ENCODE measurements around the gene MYO18A.
"Not testable (repeated sequence)": the region's sequence is repeated elsewhere in the genome, so short reads cannot be mapped to it uniquely, and the experiment has no call there.

Gene MYO18A

DNA sequence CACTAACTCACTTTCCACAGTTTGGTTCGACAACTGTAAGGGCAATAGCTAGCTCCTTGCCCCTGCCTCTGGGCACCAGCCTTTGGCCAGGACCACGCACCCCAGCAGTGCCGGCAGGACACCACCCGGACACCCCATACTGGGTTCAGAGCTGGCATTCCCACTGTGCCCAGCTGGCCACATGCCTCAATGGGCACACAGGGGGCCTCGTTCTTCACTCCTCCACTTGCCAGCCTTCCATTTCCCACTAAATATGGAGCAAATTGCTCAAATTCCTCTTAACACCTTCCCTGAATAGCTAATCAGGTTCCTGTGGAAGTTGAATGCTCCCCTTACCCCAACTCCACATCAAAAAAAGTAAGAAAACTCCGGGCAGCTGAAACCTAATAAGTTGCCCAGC is 84.8 kb downstream of the MYO18A start:
- DNase-seq: no peak

DNA sequence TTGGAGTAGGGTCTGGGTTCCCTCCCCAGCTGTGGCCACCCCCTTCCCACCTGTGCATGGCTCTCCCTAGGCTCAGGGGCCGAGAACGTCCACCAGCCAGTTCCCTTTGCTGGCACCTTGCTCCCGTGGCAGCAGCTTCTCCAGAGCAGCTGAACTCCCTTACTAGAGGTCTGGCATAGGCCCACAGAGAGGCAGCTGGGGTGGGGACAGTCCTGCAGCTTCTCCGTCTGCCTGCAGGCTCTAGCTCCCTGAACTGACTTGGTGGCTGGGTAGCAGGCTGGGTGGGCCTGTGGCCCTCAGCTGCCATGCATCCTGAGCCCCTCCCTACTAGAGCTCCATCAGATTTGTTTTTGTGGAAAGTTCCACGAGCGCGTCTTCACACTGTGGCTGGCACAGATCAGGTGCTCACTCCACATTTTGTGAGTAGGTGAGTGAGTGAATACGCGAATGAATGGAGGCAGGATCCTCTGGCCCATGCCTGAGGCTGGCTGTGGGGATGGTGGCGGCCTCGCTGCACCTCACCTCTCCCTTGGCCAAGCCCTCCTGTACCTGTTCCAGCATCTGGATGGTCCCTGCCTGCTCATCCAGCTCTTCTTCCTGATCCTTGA is 86.0 kb downstream of the MYO18A start:
- no peak for DNase-seq

DNA sequence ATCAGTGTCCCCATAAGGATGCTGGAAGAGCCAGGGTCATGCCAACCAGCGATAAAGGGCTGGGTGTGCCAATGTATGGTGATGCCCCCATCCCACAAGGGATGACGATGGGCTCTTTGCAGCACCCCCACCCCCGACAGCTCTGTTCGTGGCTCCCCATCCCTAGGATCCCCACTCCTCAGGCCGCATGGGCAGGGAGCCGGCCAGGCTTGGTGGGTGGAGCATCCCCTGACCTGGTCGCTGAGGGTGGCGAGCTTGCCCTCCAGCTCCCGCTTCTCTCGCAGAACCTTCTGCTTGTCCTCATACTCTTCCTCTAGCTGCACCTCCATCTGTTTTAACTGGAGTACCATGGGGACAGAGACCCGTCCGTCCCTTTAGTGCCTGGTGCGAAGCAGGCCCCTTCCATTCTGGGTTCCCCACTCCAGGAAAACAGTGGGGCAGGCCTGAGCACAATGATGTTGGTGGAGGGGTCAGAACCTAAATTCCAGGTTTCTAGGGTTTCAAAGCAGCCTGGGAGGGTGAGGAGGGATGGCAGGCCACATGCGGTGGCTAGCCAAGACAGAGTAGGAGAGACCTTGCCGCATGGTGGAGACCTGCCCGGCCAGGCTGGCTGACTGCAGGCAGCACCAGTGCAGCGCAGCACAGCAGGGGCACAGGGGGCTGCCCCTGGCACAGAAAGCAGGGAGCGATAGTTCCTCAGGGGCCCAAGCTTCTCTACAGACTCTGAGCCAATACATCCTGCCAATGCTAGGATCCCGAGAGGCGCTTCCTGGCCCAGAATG is 86.9 kb downstream of the MYO18A start:
- no peak for DNase-seq

DNA sequence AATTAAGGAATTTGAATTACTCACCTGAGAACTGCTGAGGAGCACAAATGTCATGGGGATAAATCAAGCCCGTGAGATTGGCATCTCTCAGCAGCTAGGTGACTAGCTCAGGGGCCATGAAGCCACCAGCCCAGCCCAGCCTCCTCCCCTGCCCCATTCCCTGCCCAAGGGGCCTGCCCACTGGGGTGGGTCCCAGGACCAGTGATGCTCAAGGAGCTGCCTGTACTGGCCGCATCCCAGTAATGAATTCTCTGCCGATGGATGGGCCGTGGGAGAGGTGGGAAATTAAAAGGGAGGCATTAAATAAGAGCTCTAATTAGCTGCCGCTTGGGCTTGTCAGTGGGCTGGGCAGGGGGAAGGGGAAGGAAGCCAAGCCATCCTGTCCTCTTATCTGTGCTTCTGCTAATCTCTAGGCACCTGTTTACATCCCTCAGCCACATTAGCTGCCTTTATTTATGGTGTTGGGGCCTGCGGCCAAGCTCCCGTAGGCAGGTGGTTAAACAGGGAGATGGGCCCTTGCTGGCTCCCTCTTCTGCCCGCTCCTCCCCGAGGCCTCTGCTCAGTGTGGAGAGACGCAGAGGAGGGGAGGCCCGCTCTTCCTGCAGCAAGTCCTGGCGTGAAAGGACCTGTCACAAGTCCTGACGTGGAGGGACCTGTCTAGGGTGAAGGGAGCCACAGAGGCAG is 88.5 kb downstream of the MYO18A start:
- no peak for DNase-seq

DNA sequence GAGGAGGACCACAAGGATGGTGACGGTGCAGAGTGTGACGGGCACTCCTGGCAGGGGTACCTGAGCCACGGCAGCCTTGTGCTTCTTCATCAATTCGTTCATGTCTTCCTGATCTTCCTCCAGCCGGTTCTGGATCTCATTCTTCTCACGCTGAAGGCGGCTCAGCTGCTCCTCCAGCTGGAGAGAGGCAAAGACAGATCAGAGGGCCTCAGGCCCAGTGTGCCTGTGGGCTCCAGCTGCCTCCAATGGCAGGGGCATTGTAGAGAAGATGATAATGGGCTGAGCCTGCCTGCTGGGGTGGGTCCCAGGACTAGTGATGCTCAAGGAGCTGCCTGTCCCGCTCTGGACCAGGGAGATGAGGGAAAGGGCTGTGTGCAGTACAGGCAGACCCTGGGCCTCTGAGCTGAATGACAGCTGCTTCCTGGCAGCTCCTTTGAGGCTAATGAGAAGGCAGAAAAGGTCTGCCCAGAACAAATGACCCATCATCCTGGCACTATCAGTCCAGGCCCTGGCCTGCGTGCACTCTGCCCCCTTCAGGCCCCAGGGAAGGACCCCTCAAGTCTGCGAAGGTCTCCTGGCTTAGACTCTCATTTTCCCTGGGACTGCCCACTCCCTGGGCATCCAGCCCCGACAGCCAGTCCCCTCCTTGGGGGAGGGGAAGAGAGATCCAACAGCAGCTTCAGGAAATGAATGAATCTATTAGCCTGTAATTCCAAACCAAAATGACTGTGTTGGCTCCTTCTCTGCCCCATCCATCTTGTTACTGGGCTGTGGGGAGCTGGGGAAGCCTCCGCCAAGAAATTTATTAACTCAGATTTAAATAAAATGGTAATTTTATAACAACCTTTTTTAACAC is 89.2 kb downstream of the MYO18A start:
- no peak for DNase-seq

DNA sequence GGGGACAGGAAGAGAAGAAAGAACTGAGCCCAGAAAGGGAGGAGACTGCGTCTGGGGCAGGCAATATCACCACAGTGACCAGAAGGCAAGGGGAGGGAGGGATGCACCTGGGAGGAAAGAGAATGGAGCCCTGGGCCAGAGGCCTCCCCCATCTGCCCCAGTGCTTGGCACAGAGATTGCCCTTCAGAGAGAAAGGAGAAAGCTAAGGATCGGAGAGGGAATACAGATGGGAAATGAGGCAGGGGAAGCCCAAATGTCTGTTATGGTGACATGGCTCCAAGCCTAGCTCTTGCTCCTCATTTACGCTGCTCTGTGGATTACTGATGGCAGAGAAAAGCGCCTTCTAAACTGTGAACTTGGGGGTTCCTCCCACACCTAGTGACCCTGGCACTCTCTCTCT is 90.1 kb downstream of the MYO18A start:
- no peak for DNase-seq

DNA sequence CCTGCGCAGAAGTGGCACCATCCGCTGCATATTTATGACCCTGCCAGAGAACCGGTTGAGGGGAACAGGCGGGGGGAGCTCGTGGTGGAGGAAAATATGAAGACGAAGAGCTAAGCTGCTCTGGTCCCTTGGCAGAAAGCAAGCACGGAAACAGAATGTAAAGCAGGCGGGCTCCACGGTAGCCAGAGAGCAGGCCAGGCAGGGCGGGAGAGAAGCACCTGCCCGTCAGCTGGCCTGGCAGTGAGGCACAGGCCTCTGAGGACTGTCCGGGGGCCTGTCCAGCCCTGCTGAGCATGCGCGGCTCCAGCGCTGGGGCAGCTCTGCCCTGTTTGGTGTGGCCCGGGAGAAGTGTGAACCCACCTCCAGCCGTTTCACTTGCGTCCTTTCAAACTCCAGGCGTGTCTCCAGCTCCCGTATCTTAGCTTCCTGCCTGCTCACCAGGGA is 90.6 kb downstream of the MYO18A start:
- DNase-seq: no peak

DNA sequence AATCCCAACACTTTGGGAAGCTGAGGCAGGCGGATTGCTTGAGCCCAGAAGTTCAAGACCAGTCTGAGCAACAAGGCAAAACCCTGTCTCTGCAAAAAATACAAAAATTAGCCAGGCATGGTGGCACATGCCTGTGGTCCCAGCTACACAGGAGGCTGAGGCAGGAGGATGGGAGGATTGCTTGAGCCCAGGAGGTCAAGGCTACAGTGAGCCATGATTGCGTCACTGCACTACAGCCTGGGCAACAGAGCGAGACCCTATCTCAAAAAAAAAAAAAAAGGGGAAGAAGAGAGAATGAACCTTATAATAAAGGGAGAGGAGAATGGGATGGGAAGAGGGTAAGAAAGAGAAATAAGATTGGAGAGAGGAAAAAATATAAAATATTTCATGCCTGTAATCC is 91.4 kb downstream of the MYO18A start:
- not testable (repeated sequence) for DNase-seq

DNA sequence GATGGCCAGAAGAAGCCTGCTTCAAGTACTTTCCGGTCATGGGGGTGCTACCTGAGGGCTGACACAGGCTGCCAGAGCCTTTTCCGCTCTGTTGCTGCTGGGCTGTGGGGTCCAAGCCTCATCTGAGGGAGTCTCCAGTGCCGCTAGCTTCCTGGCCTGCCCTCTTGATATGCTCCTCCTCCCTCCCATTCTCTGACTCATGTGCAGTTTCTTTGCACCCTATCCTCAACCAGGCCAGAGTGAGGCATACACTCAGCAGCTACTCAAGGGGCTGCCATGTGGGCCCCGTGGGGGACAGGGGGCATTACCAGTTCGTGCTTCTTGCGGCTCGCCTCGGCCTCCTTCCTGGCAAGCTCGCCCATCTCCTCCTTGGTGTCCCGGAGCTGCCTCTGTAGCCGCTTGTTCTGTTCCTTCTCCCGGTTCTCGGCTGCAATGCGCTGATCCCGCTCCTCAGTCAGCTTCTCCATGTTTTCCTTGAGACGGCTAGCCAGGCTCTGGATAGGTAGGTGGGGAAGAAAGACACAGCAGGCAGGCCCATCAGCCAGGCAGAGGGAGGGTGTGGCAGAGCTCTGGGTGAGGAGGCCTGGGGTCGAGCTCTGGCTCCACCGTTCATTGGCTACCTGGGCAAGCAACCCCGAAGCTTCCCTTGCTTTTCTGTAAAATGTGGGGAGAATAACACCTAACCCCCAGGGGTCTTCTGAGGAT is 93.4 kb downstream of the MYO18A start:
- DNase-seq: no peak

DNA sequence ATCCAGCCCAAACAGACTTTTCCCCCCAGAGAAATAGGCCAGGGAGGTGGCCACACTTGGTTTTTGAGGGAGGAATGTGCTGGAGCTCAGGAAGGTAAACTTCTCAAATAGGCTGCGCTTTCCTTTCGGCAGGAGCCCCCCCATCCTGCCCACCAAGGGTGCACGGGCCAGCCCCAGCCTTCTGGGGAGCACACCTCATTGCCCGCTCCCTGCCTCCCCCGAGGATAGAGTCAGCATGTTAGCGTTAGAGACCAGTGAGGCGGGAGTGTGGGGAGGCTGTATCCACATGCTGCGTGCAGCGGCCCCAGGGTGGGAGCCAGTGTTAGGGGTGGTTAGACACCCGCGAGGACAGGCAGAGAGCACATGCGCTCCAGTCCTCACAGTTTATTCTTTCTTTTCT is 95.0 kb downstream of the MYO18A start:
- no peak for DNase-seq

DNA sequence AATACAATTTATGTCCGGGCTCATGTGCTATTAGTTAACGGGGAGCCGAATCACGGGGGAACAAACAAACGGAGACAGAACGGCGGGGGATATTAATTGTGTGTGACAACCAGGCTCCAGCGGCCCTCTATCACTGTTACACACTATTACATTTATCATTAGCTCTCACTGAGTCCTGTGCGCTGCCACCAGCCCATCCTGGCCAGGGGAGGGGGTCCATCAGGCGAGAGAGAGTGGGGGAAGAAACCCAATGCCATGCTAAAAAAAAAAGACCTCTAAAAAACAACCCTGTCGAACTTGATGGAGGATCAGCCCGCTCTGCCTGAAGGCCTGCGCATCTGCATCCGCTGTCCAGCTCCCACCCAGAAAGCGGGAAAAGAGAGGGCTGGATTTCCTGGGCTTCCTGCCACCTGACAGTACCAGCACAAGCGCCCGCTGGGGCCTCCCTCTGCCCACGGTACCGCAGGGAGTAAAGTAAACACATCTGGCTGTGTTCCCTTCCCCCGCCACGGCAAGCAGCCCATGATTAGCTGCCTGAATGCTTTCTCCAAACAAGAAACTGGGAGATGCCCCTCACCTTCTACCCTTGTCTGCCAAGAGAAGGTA is 95.6 kb downstream of the MYO18A start:
- DNase-seq: peak; percentile 72

DNA sequence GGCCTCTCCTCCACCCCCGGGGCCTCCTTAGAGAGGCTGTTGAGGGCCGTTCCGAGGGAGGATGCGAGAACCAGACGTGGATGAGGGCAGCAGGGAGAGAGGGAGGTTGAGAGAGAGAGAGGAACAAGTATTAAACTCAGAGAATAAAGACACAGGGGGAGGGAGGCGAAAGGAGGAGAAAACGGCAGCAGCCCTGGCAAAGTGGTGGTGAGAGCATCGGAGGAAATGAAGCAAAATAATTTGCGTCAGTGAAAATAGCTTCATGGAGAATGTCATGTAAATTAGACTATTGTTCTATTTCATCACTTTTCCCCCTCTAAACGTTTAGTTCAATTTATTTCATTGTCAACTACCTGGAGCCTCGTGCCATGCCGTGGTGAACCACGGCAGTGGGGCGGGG is 99.2 kb downstream of the MYO18A start:
- DNase-seq: no peak

DNA sequence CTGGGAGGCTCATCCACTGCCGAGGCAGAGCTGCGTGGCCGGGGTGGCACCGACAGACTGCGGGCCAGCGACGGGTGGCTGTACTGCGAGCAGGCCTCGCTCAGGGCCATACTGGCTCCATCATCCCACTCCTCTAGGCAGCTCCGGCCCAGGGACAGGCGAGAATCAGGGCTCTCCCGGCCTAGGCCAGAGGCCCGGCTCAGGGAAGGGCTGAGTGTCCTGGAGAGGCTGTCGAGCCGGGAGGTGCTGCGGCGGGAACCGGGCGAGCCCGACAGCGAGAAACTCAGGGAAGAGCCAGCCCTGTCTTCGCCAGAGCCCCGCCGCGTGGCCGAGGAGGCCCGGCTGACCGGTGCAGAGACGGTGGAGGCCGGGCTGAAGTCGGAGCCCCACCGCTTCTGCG is 99.9 kb downstream of the MYO18A start:
- DNase-seq: no peak

DNA sequence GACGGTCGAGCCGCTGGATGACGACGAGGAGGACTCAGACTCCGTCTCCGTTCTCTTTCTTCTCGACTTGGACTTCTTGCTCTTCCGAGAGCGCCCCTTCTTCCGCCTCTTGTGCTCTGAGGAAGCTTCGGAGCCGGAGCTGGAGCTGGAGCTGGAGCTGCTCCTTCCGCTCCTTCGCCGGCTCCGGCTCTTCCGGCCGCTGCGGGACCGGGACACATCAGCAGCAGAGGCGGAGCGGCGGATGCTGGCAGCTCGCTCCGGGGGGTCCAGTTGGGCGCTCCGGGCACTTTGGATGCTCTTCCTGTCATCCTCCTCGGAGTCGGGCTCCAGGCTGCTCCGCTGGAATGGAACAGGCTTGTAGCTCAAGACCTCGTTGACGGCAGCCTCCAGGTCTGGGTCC is 100.3 kb downstream of the MYO18A start:
- no peak for DNase-seq

DNA sequence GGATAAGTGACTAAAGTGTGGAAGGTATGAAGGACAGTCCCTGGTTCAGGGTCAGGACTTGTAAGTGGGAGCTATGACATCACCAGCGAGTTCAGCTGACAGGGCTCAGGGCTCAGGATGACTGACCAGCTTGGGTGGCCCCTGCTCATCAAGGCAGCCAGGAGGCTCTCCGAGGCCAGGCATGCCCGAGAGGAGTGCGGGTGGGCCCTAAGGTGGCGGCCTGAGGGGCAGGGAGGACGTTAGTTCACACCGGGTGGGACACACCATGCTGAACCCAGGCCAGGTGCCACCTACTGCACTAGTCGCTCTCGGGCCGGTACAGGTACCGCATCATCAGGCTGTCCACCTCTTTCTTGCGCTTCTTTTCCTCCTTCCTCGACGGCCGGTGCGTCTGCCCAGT is 100.8 kb downstream of the MYO18A start:
- no peak for DNase-seq

DNA sequence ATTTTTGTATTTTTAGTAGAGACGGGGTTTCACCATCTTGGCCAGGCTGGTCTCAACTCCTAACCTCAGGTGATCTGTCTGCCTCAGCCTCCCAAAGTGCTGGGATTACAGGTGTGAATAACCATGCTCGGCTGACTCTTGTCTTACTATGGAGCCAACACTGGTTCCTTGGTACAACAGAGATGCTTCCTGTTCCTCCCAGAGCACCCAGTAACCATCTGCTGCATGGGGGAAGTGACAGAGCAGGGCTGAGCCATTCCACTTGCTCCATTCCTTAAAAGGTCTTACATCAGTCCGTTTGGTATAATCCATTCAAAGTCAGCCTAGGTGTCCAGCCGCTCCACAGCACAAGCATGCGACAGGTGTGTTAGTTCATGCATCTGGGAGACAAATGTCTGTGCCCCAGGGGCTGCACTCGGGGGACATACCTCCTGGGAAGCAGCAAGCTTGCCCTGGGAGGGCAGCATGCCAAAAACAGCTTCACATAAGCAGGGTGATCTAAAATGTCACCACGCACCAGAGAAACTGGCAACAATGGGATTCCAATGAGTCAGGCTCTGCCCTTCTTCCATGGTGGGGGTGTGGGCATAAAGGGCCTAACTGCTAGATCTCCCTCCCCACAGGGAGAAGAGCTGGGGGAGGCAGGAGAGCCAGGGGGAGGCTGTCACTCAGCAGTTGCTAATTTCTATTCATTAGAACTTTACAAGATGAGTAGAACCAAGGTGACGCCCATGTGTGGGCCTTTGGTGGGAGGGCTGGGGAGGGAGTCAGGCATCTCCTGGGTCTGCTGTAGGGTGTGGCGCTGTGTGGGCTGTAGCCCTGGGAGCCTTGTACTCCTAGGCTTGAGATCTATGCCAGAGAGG is 101.8 kb downstream of the MYO18A start:
- DNase-seq: no peak

DNA sequence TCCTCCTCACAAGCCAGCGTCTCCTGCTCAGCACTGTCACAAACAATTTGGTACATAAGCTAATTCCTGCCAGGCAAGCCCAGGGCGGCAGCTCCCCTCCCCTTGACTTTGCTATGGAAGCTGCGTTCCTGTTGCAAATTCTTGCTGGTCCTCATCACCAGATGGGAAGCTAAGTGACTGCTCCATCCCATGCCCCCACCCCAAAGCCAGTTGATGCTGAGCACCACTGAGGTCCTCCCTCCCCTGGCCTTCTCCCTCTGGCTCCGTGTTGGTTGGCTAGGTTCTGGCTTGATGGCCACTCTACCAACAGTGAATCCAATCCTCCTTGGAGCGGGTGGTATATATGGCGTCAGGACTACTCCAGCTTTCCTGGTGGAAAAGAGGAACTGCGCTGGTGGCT is 102.9 kb downstream of the MYO18A start:
- no peak for DNase-seq

DNA sequence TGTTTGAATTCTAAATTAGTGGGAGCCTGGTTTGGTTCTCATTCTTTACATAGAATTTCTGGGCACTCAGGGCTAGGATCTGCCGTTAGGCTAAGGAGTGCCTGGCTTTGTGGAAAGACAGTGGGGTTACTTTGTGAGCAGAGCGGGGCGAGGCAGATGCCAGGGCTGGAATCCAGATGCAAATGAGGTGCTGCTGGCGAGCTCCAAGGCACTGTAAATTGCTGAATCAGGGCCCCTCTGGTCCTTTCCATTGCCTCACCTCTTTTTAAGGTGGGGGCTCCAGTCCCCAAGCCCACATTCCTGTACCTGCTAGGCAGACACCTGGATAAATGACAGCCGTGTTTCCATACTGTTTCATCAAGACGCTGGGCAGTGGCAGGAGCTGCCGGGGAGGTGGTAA is 103.5 kb downstream of the MYO18A start:
- DNase-seq: no peak

DNA sequence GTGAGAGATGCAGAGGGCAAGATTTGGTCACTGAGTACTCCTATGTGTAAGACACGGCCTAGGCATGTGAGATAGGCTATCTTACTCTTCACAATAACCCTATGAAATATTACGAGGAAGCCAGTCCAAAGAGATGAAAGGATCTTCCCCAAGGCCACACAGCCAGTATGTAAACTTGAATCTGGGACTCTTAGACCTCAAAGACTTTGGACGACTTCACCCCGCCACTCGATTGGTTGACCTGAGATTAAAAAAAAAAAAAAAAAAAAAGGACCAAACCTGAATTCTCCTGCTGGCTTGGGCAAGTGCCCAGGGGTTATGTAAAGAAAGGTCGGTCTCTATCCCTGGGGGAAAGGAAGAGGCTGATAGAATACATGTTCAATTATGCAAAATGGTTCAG is 104.1 kb downstream of the MYO18A start:
- DNase-seq: no peak

DNA sequence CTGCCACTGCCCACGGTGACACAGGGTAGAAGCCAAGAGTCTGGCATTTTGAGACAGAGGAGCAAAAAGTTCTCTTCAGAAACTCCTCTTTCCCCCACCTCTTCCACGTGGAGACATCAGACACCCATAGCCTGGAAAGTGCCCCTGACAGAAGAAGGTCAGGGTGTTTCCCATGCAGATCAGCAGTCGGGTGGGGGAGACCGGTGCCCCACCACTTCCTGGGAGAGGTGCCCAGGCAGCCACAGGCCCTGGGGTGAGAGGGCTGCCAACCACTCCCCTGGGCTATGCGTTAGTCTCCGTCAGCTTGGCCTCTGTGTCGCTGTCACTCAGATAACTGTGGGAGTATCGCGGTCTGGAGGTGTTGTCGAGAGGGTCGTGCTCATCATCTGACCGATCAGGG is 105.7 kb downstream of the MYO18A start:
- no peak for DNase-seq

DNA sequence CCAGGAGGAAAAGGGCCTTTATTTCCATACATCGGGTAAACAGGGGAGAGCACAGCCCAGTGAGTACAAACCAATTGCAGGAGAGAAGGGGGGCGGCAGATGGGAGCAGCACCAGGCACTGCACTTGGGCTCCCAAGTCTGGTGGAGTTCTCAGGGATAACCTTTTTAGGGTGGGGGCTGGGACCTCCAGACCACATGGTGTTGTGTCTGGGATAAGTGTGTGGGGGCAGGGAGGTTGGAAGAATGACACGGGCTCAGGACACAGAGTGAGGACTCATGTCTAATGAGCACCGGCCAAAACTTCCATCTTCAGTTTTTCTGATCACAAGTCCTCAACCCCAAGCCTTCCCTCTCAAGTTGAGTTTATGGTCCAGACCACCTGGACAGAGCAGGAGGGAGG is 106.7 kb downstream of the MYO18A start:
- DNase-seq: no peak

All from NCI-H2227 treated with DMSO at 0.1 percent for 48 hours (cell line).